GM10266 (cell line): Measurements from ENCODE around the gene COX7A1.
"Not testable (repeated sequence)": the region's sequence is repeated elsewhere in the genome, so short reads cannot be mapped to it uniquely, and the experiment has no call there.

ENCODE experiments used
- DNase-seq: peaks from one replicate; pipeline ENCODE4 v3.0.0; 2012; ENCODE audit errors: extremely low spot score
- TF ChIP-seq, protein P1 (sequence below): IDR thresholded peaks from 2 replicates; pipeline ENCODE4 v1.5.1; 2012; ENCODE audit warnings: mild to moderate bottlenecking, low read depth; ENCODE audit not compliant: control insufficient read depth, insufficient read depth; ENCODE audit errors: missing control alignments

COX7A1 gene

DNA sequence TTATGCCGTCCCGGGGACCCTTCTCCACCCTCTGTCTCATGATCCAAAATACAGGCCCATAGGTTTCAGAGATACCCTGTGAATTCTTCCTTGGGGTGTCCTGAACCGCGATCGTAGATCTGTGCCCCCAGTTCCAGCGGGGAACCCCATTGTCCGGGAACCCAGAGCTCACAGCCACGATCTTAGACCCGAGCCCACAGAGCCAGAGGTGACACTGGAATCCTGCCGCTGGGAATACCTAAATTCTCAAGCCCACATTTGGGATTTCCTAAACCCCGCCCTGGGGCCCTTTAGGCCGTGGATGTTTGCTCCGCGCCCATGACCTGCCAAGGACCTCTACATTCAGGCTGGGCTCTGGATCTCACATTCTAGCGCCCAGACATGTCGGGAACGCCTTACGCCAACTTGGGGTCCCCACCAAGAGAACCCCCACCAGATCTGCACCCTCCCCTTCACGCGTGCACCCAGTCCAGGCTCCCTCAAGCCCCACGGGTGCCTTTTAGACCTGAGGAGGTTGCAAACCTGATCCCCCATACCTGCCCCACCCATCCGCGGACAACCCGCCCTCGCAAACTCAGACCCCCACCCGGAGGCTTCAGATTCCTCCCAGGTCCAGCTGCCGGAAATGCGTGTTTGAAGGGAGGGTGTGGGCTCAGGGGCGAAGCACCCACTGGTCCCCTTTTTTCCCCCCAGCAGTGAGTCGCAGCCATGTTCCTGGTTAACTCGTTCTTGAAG, 11.8 kb downstream of the COX7A1 start:
- DNase-seq = peak; percentile 89
- TF ChIP-seq, protein P1, sequence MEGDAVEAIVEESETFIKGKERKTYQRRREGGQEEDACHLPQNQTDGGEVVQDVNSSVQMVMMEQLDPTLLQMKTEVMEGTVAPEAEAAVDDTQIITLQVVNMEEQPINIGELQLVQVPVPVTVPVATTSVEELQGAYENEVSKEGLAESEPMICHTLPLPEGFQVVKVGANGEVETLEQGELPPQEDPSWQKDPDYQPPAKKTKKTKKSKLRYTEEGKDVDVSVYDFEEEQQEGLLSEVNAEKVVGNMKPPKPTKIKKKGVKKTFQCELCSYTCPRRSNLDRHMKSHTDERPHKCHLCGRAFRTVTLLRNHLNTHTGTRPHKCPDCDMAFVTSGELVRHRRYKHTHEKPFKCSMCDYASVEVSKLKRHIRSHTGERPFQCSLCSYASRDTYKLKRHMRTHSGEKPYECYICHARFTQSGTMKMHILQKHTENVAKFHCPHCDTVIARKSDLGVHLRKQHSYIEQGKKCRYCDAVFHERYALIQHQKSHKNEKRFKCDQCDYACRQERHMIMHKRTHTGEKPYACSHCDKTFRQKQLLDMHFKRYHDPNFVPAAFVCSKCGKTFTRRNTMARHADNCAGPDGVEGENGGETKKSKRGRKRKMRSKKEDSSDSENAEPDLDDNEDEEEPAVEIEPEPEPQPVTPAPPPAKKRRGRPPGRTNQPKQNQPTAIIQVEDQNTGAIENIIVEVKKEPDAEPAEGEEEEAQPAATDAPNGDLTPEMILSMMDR = no peak

- TF ChIP-seq, protein P1 = peak; percentile 5
- DNase-seq = peak; percentile 98
Observed at GRCh38 chr19:36139473-36140303, 12.6 kb downstream of the COX7A1 start, which contains the start of gene CAPNS1. Gene CAPNS1, plus strand, starts transcription at chr19:36140066. Its CDS starts 946 bp downstream, at chr19:36141012.

DNA sequence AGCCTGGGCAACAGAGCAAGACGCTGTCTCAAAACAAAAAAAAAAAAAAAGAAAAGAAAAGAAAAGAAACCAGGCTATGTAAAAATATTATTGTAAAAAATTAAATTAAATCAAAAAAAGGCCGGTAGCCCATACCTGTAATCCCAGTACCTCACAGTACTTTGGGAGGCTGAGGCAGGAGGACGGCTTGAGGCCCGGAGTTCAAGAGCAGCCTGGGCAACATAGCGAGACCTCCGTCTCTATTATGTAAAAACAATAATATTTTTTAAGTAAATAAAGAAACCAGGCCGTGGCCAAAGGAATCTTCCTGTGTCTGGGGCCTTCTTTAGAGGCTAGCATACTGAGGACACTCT, 13.2 kb downstream of the COX7A1 start:
- TF ChIP-seq, protein P1 = no peak
- DNase-seq = no peak

- TF ChIP-seq, protein P1 = no peak
Observed at GRCh38 chr19:36136964-36137686, 15.1 kb downstream of the COX7A1 start.

DNA sequence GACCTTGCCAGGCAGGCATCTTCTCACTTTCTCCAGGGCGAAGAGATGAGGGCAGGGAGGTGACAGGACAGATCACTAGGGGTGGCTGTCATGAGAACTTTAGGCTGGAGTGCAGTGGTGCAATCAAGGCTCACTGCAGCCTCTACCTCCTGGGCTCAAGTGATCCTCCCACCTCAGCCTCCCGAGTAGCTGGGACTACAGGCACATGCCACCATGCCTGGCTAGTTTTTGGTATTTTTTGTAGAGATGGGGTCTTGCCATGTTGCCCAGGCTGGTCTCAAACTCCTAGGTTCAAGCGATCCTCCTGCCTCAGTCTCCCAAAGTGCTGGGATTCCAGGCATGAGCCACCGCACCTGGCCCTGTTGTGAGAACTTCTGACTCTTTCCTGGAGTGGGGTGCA, 17.4 kb downstream of the COX7A1 start:
- DNase-seq = not testable (repeated sequence)

More at GRCh38 chr19:36136964-36137686, 15.1 kb downstream of the COX7A1 start:
- peak; percentile 5 for DNase-seq

GRCh38 chr19:36131221-36131620, 21.0 kb downstream of the COX7A1 start:
- not testable (repeated sequence) for DNase-seq

GRCh38 chr19:36128392-36128736, 23.9 kb downstream of the COX7A1 start:
- DNase-seq = no peak
- TF ChIP-seq, protein P1 = no peak

GRCh38 chr19:36125557-36125956, 26.7 kb downstream of the COX7A1 start:
- peak; percentile 63 for DNase-seq
- TF ChIP-seq, protein P1 = no peak
